ENCODE measurements around the gene PCDHA13.
"Not testable (repeated sequence)": the region's sequence is repeated elsewhere in the genome, so short reads cannot be mapped to it uniquely, and the experiment has no call there.

The PCDHA13 gene

DNA sequence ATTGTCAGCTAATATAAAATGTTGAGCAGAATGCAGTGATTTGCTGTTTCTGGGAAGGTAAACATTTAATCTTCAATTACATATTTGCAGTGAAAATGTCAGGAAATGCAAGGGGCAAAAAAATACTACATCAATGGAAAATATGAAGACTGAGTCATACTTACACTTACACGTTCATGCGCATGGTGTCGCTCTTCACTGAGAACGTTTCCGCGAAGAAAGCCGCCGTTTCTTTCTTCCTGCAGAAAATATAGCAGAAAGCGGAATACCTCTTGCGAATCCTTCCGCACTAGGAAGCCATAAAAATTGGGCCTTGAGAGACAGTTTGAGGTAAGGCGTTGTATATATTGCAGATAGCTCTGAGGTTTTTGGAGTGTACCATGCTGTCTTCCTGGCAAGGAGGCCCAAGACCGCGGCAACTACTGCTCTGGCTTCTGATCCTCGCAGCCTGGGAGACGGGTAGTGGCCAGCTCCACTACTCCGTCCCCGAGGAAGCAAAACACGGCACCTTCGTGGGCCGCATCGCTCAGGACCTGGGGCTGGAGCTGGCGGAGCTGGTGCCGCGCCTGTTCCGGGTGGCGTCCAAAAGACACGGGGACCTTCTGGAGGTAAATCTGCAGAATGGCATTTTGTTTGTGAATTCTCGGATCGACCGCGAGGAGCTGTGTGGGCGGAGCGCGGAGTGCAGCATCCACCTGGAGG lies at the start of gene PCDHA13:
Gene PCDHA13, plus strand, starts transcription at position 236 of the 702 bp plus-strand sequence. Its CDS starts 145 bp downstream, at position 381.
- no peak for DNase-seq

- DNase-seq, result no peak
Observed at GRCh38 chr5:140833993-140834392, 47.9 kb upstream of the PCDHA13 start, which contains the start of gene PCDHA7. TSS of gene PCDHA7 (plus strand) at chr5:140834269. CDS start at chr5:140834384, 115 bp downstream.

- not testable (repeated sequence) for DNase-seq
Observed at GRCh38 chr5:140834439-140835008, 47.4 kb upstream of the PCDHA13 start.

DNA sequence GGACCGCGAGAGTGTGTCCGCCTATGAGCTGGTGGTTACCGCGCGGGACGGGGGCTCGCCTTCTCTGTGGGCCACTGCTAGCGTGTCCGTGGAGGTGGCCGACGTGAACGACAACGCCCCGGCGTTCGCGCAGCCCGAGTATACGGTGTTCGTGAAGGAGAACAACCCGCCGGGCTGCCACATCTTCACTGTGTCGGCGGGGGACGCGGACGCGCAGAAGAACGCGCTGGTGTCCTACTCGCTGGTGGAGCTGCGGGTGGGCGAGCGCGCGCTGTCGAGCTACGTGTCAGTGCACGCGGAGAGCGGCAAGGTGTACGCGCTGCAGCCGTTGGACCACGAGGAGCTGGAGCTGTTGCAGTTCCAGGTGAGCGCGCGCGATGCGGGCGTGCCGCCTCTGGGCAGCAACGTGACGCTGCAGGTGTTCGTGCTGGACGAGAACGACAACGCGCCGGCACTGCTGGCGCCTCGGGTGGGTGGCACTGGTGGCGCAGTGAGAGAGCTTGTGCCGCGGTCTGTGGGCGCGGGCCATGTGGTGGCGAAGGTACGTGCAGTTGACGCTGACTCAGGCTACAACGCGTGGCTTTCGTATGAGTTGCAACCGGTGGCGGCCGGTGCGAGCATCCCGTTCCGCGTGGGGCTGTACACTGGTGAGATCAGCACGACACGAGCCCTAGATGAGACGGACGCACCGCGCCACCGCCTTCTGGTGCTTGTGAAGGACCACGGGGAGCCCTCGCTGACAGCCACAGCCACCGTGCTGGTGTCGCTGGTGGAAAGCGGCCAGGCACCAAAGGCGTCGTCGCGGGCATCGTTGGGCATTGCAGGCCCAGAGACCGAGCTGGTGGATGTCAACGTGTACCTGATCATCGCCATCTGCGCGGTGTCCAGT lies 46.1 kb upstream of the PCDHA13 start:
- DNase-seq, result no peak

GRCh38 chr5:140840978-140841962 lies 40.7 kb upstream of the PCDHA13 start, which contains the start of gene PCDHA8:
TSS of gene PCDHA8 (plus strand) at chr5:140841187. CDS start at chr5:140841322, 135 bp downstream.
- DNase-seq, result no peak

- no peak for DNase-seq
Observed at GRCh38 chr5:140842798-140843733, 38.9 kb upstream of the PCDHA13 start.

- not testable (repeated sequence) for DNase-seq
Observed at GRCh38 chr5:140848139-140849102, 33.5 kb upstream of the PCDHA13 start, which contains the start of gene PCDHA9. TSS of gene PCDHA9 (plus strand) at chr5:140848382. CDS start at chr5:140848496, 114 bp downstream.

- DNase-seq, result not testable (repeated sequence)
Observed at GRCh38 chr5:140849831-140850634, 31.9 kb upstream of the PCDHA13 start.

DNA sequence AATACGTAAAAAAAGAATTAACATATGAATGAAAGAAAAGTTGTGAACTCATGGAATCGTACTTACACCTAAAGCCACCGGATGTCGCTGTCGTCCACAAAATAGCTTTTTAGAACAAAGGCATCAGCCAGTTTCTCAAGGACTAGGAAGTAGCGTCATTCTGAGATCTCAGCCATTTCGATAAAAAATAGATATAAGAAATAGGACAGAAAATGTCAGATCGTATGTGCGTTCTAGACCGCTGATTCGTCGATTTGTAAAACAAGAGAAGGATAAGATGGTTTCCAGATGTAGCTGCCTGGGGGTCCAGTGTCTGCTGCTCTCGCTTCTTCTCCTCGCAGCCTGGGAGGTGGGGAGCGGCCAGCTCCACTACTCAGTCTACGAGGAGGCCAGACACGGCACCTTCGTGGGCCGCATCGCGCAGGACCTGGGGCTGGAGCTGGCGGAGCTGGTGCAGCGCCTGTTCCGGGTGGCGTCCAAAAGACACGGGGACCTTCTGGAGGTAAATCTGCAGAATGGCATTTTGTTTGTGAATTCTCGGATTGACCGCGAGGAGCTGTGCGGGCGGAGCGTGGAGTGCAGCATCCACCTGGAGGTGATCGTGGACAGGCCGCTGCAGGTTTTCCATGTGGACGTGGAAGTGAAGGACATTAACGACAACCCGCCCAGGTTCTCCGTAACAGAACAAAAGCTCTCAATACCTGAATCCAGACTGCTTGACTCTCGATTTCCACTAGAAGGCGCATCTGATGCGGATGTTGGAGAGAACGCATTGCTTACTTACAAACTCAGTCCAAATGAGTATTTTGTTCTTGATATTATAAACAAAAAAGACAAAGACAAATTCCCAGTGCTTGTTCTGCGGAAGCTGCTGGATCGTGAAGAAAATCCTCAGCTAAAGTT lies 25.9 kb upstream of the PCDHA13 start, which contains the start of gene PCDHA10:
Gene PCDHA10, plus strand, starts transcription at position 126 of the 903 bp plus-strand sequence. Its CDS starts 152 bp downstream, at position 278.
- no peak for DNase-seq

GRCh38 chr5:140857177-140857986 lies 24.5 kb upstream of the PCDHA13 start:
- DNase-seq, result no peak

DNA sequence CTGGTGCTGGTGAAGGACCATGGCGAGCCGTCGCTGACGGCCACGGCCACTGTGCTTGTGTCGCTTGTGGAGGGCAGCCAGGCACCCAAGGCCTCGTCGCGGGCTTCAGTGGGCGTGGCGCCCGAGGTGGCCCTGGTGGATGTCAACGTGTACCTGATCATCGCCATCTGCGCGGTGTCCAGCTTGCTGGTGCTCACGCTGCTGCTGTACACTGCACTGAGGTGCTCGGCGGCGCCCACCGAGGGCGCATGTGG lies 24.0 kb upstream of the PCDHA13 start:
- DNase-seq, result no peak

DNA sequence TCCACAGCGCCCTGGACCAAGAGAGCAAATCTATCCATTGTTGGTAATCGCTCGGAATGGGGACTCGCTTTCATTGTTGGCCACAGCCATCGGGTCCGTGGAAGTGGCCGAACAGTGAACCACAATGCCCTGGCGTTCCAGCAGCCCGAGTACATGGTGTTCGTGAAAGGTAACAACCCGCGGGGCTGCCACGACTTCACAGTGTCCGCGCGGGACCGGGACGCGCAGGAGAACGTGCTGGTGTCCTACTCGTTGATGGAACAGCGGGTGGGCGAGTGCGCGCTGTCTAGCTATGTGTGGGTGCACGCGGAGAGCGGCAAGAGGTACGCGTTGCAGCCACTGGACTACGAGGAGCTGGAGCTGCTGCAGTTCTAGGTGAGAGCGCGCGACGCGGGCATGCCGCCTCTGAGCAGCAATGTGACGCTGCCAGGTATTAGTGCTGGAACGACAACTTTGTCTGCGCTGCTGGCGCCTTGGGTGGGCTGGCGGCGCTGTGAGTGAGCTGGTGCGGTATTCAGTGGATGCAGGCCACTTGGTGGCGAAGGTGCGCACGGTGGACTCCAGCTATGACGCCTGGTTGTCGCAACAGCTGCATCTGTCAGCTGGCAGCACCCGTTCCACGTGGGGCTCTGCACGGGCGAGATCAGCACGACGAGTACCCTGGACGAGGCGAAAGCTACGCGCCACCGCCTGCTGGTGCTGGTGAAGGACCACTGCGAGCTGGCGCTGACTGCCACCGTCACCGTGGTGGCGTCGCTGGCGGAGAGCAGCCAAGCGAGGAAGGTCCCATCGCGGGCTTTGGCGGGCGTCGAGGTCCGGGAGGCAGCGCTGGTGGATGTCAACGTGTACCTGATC lies 19.3 kb upstream of the PCDHA13 start:
- no peak for DNase-seq

GRCh38 chr5:140868721-140869554 lies 13.0 kb upstream of the PCDHA13 start, which contains the start of gene PCDHA11:
TSS of gene PCDHA11 (plus strand) at chr5:140868957. CDS start at chr5:140869104, 147 bp downstream.
- no peak for DNase-seq

DNA sequence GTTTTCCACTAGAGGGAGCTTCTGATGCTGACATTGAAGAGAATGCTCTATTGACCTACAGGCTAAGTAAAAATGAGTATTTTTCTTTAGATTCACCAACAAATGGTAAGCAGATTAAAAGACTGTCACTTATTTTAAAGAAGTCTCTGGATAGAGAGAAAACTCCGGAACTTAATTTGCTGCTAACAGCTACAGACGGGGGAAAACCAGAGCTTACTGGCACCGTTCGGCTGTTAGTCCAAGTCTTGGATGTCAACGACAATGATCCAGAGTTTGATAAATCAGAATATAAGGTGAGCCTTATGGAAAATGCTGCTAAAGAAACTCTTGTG lies 12.4 kb upstream of the PCDHA13 start:
- DNase-seq, result no peak

Measured in stimulated activated CD4-positive, alpha-beta T cell treated with anti-CD3 and anti-CD28 coated beads, Interleukin-1b, Interleukin-23, amount 100 ng/mL, for 48 hours (primary cell).